Tibial nerve (tissue), 4 donors: ENCODE data around the gene DDC. TPM values are rescaled to one million over a fixed set of nuclear protein-coding genes. Genes with fewer than 3 reads are reported as not detected.

Experiments used
- DNase-seq, 2 donors: peaks; one replicate each; pipeline ENCODE4 v3.0.0-alpha.2; 2019; ENCODE audit warnings: low spot score in 2 of 2
- H3K27ac ChIP-seq, 4 donors: fragments of 200-600 bp; sonication (generic) in 3 of 4; one replicate each; pipeline ENCODE4 v1.5.1; 2017 to 2019; ENCODE audit warnings: mild to moderate bottlenecking in 1 of 4
- H3K27me3 ChIP-seq, 2 donors: fragments of 200-600 bp; sonication (generic) in 1 of 2; one replicate each; pipeline versions ENCODE4 v1.5.1 to v1.6.0; 2017 to 2019
- H3K36me3 ChIP-seq, 3 donors: fragments of 200-600 bp; sonication (generic); one replicate each; pipeline ENCODE4 v1.5.1; 2018 to 2019
- H3K4me1 ChIP-seq, 4 donors: fragments of 200-600 bp; sonication (generic) in 3 of 4; one replicate each; pipeline ENCODE4 v1.5.1; 2017 to 2019
- H3K4me3 ChIP-seq, 4 donors: fragments of 200-600 bp; sonication (generic) in 3 of 4; one replicate each; pipeline ENCODE4 v1.5.1; 2017 to 2019; ENCODE audit warnings: mild to moderate bottlenecking in 1 of 4, moderate library complexity in 1 of 4
- H3K9me3 ChIP-seq, 4 donors: fragments of 200-600 bp; sonication (generic) in 3 of 4; one replicate each; pipeline ENCODE4 v1.5.1; 2017 to 2019
- CTCF ChIP-seq, 5 experiments: fragments of 200-600 bp in 3 of 5; fragments of 450-650 bp in 2 of 5; sonication (generic) in 3 of 5; IDR thresholded peaks; one replicate each; pipeline ENCODE4 v1.5.1; 2016 to 2019; ENCODE audit warnings: antibody characterized with exemption in 5 of 5, mild to moderate bottlenecking in 3 of 5, moderate library complexity in 2 of 5
- EP300 ChIP-seq, 2 donors: sonication (generic); formaldehyde crosslinking; IDR thresholded peaks; one replicate each; pipeline ENCODE4 v1.6.1; 2017; ENCODE audit warnings: antibody characterized with exemption in 2 of 2, mild to moderate bottlenecking in 1 of 2
- POLR2A ChIP-seq, 2 donors: fragments of 450-650 bp; IDR thresholded peaks; one replicate each; pipeline ENCODE4 v1.6.1; 2017; ENCODE audit warnings: antibody characterized with exemption in 2 of 2, mild to moderate bottlenecking in 2 of 2, moderate library complexity in 2 of 2
- WGBS, 2 donors: methylation state at CpG; one replicate each; pipeline ENCODE4 v1.1.5; 2018; 5-methylcytosine and 5-hydroxymethylcytosine counted together
- total RNA-seq, 4 donors: library from RNA; depleted of rRNA; stranded (reverse); fragments of >200 nt; gene quantifications; one replicate each; pipeline ENCODE4 v1.1.0, GENCODE V29; 2016

DDC gene
- total RNA-seq, 4 donors from 2014 or later: 0.66 TPM; not detected in 3

DNA sequence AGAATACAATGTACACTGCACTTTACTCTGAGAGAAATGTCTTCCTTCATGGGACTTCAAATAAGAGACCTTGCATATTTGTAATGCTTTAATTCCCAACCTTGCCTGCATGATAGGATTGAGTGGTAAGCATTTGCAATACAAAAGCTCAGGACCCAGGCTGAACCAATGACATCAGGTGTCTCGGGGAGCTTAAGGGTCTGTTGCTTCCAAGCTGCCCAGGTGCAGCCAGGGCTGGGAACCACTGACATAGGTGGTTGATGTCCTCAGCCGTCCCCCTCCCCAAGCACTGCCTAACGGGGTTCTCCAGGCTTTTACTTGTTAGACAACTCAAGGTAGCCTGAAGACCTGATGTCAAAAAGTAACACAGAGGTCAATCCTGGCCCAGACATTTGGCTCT lies 144.2 kb downstream of the DDC start:
- 73 to 82% methylated on average over 3 of the region's 3 CpGs for WGBS, 2 donors

GRCh38 chr7:50418526-50419290 lies 146.5 kb downstream of the DDC start:
- H3K4me3 ChIP-seq: no peak overlapping the region
- H3K27ac ChIP-seq: no peak overlapping the region
- H3K4me1 ChIP-seq: no peaks in the 10 kb centered on the region
- H3K27me3 ChIP-seq: no peaks in the 10 kb centered on the region
- no peaks in the 10 kb centered on the region for H3K9me3 ChIP-seq
- WGBS, 2 donors: 68 to 71% methylated on average over 14 of the region's 14 CpGs
- no peak for DNase-seq
- H3K36me3 ChIP-seq: no peaks in the 10 kb centered on the region
- no peak for TF ChIP-seq POLR2A (IDR thresholded peaks at IDR 0.05)
- TF ChIP-seq EP300 (IDR thresholded peaks at IDR 0.05): no peak
- no peak for TF ChIP-seq CTCF (IDR thresholded peaks at IDR 0.05)

More for the DNA sequence above, 144.2 kb downstream of the DDC start:
- H3K27me3 ChIP-seq: no peaks in the 10 kb centered on the region
- H3K36me3 ChIP-seq: no peaks in the 10 kb centered on the region
- TF ChIP-seq POLR2A (IDR thresholded peaks at IDR 0.05): no peak
- no peak for TF ChIP-seq EP300 (IDR thresholded peaks at IDR 0.05)
- no peak for DNase-seq
- no peaks in the 10 kb centered on the region for H3K9me3 ChIP-seq
- no peaks in the 10 kb centered on the region for H3K4me1 ChIP-seq
- H3K27ac ChIP-seq: no peak overlapping the region
- no peak overlapping the region for H3K4me3 ChIP-seq

GRCh38 chr7:50418086-50418515 lies 147.1 kb downstream of the DDC start:
- DNase-seq: peak; percentile 28 to 69
- no peak for TF ChIP-seq EP300 (IDR thresholded peaks at IDR 0.05)
- TF ChIP-seq CTCF (IDR thresholded peaks at IDR 0.05): peak; percentile 57 to 78 (median 60)
- WGBS, 2 donors: 6 to 13% methylated on average over 3 to 4 of the region's 4 CpGs
- Histone ChIP-seq H3K27me3 (no peaks in the 10 kb centered on the region), H3K36me3 (no peaks in the 10 kb centered on the region), H3K27ac (no peak overlapping the region), H3K4me3 (no peak overlapping the region), H3K9me3 (no peaks in the 10 kb centered on the region), H3K4me1 (no peaks in the 10 kb centered on the region)

DNA sequence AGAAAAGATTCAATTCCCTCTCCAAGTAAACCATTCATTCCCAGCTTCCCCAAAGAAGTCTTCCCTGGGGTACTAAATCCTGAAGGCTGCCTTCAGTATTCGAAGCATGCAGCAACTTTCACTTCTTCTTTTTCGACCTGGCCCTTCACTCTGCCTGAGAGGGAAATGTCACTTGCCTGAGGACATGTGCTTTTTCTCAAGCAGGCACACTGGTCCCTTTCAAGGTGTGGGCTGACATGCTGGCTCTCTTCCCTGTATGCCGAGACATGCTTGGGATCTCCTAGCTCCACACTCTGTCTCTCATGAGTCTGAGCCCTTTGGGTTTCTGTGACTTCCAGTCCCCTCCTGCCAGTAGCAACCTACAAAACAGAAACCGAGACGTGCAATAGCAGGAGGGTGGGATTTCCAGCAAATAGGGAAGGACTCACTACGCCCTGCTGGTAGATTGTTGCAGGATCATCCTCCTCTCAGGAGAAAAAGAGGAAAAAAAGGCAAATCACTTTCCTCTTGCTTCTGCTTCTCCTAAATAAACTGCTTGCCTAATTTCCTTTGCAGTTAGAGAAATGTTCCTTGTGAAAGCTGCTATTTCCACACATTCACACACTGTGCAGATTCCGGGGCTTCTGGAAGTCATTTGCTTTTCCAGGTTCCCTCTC lies 148.6 kb downstream of the DDC start:
- no peaks in the 10 kb centered on the region for H3K27me3 ChIP-seq
- TF ChIP-seq EP300 (IDR thresholded peaks at IDR 0.05): peak in 1 of 2 donors; percentile 44
- TF ChIP-seq CTCF (IDR thresholded peaks at IDR 0.05): no peak
- H3K4me3 ChIP-seq: no peak overlapping the region
- H3K9me3 ChIP-seq: no peaks in the 10 kb centered on the region
- H3K36me3 ChIP-seq: no peaks in the 10 kb centered on the region
- WGBS, 2 donors: 45 to 48% methylated on average over 7 of the region's 7 CpGs
- no peak for DNase-seq
- no peaks in the 10 kb centered on the region for H3K4me1 ChIP-seq
- no peak overlapping the region for H3K27ac ChIP-seq

DNA sequence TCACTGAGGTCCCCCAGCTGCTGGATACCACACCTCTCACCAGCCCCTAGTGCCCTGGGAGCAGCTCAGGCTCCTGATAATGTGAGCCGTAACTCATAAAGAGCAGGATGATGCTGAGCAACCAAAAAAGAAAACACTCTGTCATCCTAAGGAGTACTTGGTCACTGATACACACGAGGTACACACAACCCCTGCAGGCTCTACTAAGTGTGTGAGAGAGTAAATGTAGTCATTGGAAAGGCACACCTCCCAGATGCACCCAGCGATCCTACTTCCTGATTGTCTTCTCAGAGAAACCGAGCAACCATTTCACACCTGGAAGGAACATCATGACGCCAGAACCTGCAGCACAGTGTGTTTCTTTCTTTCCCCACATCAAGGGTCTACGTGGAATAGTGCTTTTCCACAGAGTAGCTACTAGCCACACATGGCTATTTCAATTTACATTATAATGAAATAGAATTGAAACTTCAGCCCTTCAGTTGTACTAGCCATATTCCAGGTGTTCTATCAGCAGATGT lies 149.3 kb downstream of the DDC start:
- Histone ChIP-seq H3K4me1 (no peaks in the 10 kb centered on the region), H3K36me3 (no peaks in the 10 kb centered on the region), H3K27me3 (no peaks in the 10 kb centered on the region), H3K9me3 (no peaks in the 10 kb centered on the region), H3K4me3 (no peak overlapping the region), H3K27ac (no peak overlapping the region)
- TF ChIP-seq CTCF (IDR thresholded peaks at IDR 0.05) (no peak), EP300 (IDR thresholded peaks at IDR 0.05) (no peak)
- DNase-seq: no peak
- 82% methylated on average over 6 of the region's 6 CpGs for WGBS, 2 donors
